Activated B cell treated with CpG ODN at 0.5 μM for 24 hours (primary cell): ENCODE data around the gene PRKCG. TPM values are rescaled to one million over a fixed set of nuclear protein-coding genes. Genes with fewer than 3 reads are reported as not detected.

Experiments
- ATAC-seq: fragments of 200-7000 bp; cut with Tn5 transposase; one replicate; pipeline ENCODE4 v1.10.0; 2021; ENCODE audit warnings: low read depth, mild to moderate bottlenecking, moderate library complexity
- CTCF ChIA-PET: fragments of 350-600 bp; sonication (Branson Sonifier 250); formaldehyde crosslinking; loops from one replicate; lab custom pipeline; 2021; ENCODE audit warnings: antibody characterized with exemption; lab: Charles Lee
- POLR2A ChIA-PET: fragments of 350-600 bp; sonication (Branson Sonifier 250); formaldehyde crosslinking; loops from one replicate; lab custom pipeline; 2021; ENCODE audit warnings: antibody characterized with exemption; lab: Charles Lee
- DNase-seq: peaks from one replicate; pipeline ENCODE4 v3.0.0; 2022
- H3K27ac Mint-ChIP-seq: one replicate; pipeline ENCODE4 v1.8.0; 2020; ENCODE audit warnings: mixed read lengths
- H3K27me3 Mint-ChIP-seq: one replicate; pipeline ENCODE4 v1.8.0; 2021; ENCODE audit warnings: mixed read lengths
- H3K36me3 Mint-ChIP-seq: one replicate; pipeline ENCODE4 v1.8.0; 2021; ENCODE audit warnings: low read depth, mixed read lengths
- H3K4me1 Mint-ChIP-seq: one replicate; pipeline ENCODE4 v1.8.0; 2021; ENCODE audit warnings: mixed read lengths
- H3K4me3 Mint-ChIP-seq: one replicate; pipeline ENCODE4 v1.8.0; 2020; ENCODE audit warnings: mild to moderate bottlenecking, mixed read lengths
- H3K9me3 Mint-ChIP-seq: one replicate; pipeline ENCODE4 v1.8.0; 2020; ENCODE audit warnings: mixed read lengths
- intact Hi-C: fragments of 100-400 bp; cut with micrococcal nuclease; formaldehyde crosslinking; loops from one replicate; pipeline ENCODE4 v1.15.1; 2024
- total RNA-seq: library from RNA; stranded (reverse); gene quantifications from 2 replicates; pipeline ENCODE4 v1.2.3, GENCODE V29; 2022
- TF ChIP-seq, protein P1 (sequence below): fragments of 200-600 bp; IDR thresholded peaks from one replicate; pipeline ENCODE4 v1.8.0; 2022; ENCODE audit warnings: antibody characterized with exemption, mild to moderate bottlenecking

The PRKCG gene
- total RNA-seq, 1 donor from 2014 or later = not detected

DNA sequence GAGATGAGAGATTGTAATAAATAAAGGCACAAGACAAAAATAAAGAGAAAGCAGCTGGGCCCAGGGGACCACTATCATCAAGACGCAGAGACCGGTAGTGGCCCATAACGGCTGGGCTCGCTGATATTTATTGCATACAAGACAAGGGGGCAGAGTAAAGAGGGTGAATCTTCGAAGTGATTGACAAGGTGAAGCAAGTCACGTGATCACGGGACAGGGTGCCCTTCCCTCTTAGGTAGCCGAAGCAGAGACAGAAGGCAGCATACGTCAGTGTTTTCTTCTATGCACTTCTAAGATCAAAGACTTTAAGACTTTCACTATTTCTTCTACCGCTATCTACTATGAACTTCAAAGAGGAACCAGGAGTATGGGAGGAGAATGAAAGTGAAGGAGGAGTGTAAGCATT is 4.6 kb upstream of the PRKCG start:
- H3K36me3 Mint-ChIP-seq = peaks cover 24% of the 10 kb centered on the region
- ATAC-seq (no peak), DNase-seq (no peak)
- peaks cover 45% of the 10 kb centered on the region for H3K4me1 Mint-ChIP-seq
- H3K27me3 Mint-ChIP-seq = peaks cover 7% of the 10 kb centered on the region
- H3K4me3 Mint-ChIP-seq = peak overlapping the region; percentile 33
- peak overlapping the region; percentile 46 for H3K27ac Mint-ChIP-seq
- TF ChIP-seq, protein P1, sequence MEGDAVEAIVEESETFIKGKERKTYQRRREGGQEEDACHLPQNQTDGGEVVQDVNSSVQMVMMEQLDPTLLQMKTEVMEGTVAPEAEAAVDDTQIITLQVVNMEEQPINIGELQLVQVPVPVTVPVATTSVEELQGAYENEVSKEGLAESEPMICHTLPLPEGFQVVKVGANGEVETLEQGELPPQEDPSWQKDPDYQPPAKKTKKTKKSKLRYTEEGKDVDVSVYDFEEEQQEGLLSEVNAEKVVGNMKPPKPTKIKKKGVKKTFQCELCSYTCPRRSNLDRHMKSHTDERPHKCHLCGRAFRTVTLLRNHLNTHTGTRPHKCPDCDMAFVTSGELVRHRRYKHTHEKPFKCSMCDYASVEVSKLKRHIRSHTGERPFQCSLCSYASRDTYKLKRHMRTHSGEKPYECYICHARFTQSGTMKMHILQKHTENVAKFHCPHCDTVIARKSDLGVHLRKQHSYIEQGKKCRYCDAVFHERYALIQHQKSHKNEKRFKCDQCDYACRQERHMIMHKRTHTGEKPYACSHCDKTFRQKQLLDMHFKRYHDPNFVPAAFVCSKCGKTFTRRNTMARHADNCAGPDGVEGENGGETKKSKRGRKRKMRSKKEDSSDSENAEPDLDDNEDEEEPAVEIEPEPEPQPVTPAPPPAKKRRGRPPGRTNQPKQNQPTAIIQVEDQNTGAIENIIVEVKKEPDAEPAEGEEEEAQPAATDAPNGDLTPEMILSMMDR = no peak
- intact Hi-C loops = no loop called here
- ChIA-PET POLR2A (interaction anchor here (0.5 to 0.8 kb wide), 2 partner anchors 10 to 24 kb away, joined by 7 to 10 read pairs; partner anchors contain the start of gene MYADM), CTCF (interaction anchor here (1.4 kb wide), 1 partner anchor 146 kb away, joined by 5 read pairs; no protein-coding TSS in a partner anchor)
- H3K9me3 Mint-ChIP-seq = no peaks in the 10 kb centered on the region

DNA sequence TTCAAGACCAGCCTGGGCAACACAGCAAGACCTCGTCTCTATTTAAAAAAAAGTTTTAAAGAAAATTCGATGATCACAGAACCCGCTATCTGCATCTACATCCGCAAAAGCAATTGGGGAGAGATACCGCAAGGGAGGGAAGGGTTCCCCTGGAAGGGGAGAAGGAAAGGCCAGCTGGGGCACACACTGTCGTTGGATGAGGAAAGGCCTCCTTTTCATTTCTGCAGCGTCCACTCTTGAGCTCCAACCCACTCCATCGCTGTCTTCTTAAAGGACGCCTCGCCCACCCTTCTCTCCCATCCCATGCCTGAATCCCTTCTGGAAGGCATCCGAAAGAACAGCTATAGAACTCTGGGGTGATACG is 3.2 kb upstream of the PRKCG start:
- peaks cover 14% of the 10 kb centered on the region for H3K36me3 Mint-ChIP-seq
- peaks cover 45% of the 10 kb centered on the region for H3K4me1 Mint-ChIP-seq
- ChIA-PET POLR2A (interaction anchor here (0.8 to 1.2 kb wide), 2 partner anchors 8 to 11 kb away, joined by 4 to 10 read pairs; partner anchors contain the start of gene MYADM), CTCF (no interaction called here)
- ATAC-seq (no peak), DNase-seq (no peak)
- no peaks in the 10 kb centered on the region for H3K9me3 Mint-ChIP-seq
- TF ChIP-seq, protein P1 = no peak
- intact Hi-C loops = loop anchor here (1.0 kb wide), 1 partner anchor 11 kb away; the partner anchor contains the start of gene MYADM
- no peak overlapping the region for H3K4me3 Mint-ChIP-seq
- peaks cover 15% of the 10 kb centered on the region for H3K27me3 Mint-ChIP-seq
- no peak overlapping the region for H3K27ac Mint-ChIP-seq

DNA sequence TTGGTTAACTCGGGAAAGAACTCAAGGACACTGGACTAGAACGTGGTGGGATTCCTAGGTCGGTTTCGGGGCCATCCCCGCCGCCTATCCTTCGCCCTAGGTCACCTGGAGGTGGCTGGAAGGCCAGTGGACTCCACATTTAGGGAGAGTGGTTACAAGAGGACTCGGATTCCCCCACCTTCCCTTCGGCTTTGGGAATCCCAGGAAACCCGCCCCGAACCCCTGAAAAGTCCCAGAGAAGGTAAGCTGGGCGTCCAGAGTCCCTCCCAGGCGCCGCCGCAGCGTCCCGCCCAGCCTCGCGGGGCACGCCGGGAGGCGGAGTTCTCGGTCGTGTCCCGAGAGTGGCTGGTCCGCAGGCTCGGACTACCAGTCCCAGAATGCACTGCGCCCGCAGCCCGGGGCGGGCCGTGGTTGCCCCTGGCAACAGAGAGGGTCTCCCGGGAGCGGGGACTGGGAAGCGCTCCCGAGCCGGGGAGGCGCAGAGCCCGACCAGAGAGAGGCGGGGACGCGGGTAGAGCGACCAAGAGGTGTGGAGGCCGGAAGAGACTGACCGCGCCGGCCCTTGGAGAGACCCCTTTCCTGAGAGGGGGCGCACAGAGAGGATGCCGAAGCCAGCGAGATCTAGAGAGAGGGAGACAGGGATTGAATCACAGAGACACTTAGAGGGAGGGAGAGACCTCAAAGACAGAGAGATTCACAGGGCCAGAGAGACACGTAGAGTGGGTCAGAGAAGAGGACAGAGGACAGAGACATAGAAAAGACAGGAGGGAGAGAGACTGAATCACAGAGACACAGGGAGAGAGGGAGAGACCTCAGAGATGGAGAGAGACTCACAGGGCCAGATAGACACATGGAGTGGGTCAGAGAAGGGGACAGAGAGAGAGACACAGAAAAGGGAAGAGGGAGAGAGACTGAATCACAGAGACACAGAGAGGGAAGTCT is 2.6 kb upstream of the PRKCG start:
- TF ChIP-seq, protein P1 = no peak

DNA sequence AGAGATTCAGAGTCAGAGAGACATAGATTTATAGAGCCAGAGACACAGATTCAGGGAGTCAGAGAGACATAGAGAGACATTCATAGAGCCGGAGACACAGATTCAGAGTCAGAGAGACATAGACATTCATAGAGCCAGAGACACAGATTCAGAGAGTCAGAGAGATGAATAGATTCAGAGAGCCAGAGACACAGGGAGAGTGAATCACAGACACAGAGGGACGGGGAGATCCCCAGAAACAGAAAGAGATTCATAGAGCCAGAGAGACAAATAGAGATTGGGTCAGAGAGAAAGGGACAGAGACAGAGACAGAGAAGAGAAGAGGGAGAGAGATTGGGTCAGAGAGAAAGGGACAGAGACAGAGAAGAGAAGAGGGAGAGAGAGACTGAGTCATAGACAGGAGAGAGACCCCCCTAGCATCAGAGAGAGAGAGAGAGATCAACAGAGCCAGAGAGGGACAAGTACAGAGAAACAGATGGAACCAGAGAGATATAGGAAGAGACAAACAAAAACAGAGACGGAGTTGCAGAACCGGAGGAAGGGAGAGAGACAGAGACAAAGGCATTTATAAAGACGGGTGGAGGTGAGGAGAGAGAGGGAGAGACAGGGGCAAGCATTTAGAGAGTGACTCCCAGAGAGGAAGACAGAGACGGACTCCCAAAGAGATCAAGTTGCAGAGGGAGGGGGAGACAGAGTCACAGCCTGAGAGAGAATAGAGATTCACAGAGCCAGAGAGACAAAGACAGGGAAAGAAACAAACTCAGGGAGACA is 1.1 kb upstream of the PRKCG start:
- Mint-ChIP-seq H3K27ac (no peak overlapping the region), H3K9me3 (no peaks in the 10 kb centered on the region), H3K27me3 (peaks cover 24% of the 10 kb centered on the region), H3K4me3 (no peak overlapping the region), H3K4me1 (peaks cover 32% of the 10 kb centered on the region), H3K36me3 (no peaks in the 10 kb centered on the region)
- intact Hi-C loops = loop anchor here (1.0 kb wide), 1 partner anchor 39 kb away; no protein-coding TSS in a partner anchor
- ATAC-seq (no peak), DNase-seq (no peak)
- TF ChIP-seq, protein P1 = no peak
- CTCF ChIA-PET = no interaction called here
- POLR2A ChIA-PET = interaction anchor here (1.2 kb wide), 1 partner anchor 10 kb away, joined by 7 read pairs; no protein-coding TSS in a partner anchor

More for the DNA sequence above, 2.6 kb upstream of the PRKCG start:
- ATAC-seq (peak; percentile 92), DNase-seq (peak; percentile 74)
- Mint-ChIP-seq H3K36me3 (peaks cover 7% of the 10 kb centered on the region), H3K27ac (no peak overlapping the region), H3K9me3 (no peaks in the 10 kb centered on the region), H3K27me3 (peaks cover 18% of the 10 kb centered on the region), H3K4me1 (peaks cover 41% of the 10 kb centered on the region), H3K4me3 (no peak overlapping the region)
- intact Hi-C loops = loop anchor here (1.0 kb wide), 1 partner anchor 12 kb away; the partner anchor contains the start of gene MYADM
- POLR2A ChIA-PET = interaction anchor here (0.8 to 1.2 kb wide), 2 partner anchors 9 to 11 kb away, joined by 4 to 10 read pairs; partner anchors contain the start of gene MYADM
- CTCF ChIA-PET = no interaction called here
